ENCODE results near the gene STMND1. TPM values are rescaled to one million over a fixed set of nuclear protein-coding genes. Genes with fewer than 3 reads are reported as not detected.
"Not testable (repeated sequence)": the region's sequence is repeated elsewhere in the genome, so short reads cannot be mapped to it uniquely, and the experiment has no call there.

STMND1 gene
- 1 to 10 TPM; 1.2 to 6.5 (median 4.4) TPM for polyA plus RNA-seq (ENCODE audit: insufficient read depth in 1 of 5, insufficient read length in 5 of 5, low replicate concordance in 1 of 5)
- long read RNA-seq, donor 1, partial matches to known transcripts: 5 of 8 reads
- long read RNA-seq, donor 1, other reads (novel, unspliced or antisense): 0 of 8 reads
- long read RNA-seq, donor 2: 0 reads
- long read RNA-seq, donor 3, partial matches to known transcripts: 0 of 1 reads
- long read RNA-seq, donor 3, other reads (novel, unspliced or antisense): 0 of 1 reads
- long read RNA-seq, donor 4, partial matches to known transcripts: 0 of 1 reads
- long read RNA-seq, donor 4, other reads (novel, unspliced or antisense): 0 of 1 reads
- long read RNA-seq, donor 5, partial matches to known transcripts: 0 of 2 reads
- long read RNA-seq, donor 5, other reads (novel, unspliced or antisense): 0 of 2 reads
- long read RNA-seq, donor 6, partial matches to known transcripts: 0 of 2 reads
- long read RNA-seq, donor 6, other reads (novel, unspliced or antisense): 0 of 2 reads
- long read RNA-seq, donor 7, partial matches to known transcripts: 0 of 1 reads
- long read RNA-seq, donor 7, other reads (novel, unspliced or antisense): 0 of 1 reads
- long read RNA-seq, donor 8: 0 reads

GRCh38 chr6:17101422-17102257 is at the start of gene STMND1:
Gene STMND1 (plus strand): TSS chr6:17102050. CDS start chr6:17102258, 208 bp downstream.
- peak; percentile 51 to 57 for DNase-seq

GRCh38 chr6:17054647-17055046 is 47.2 kb upstream of the STMND1 start:
- no peak for DNase-seq

- DNase-seq: no peak
Observed at GRCh38 chr6:17057322-17057721, 44.5 kb upstream of the STMND1 start.

GRCh38 chr6:17058550-17058949 is 43.3 kb upstream of the STMND1 start:
- no peak for DNase-seq

GRCh38 chr6:17059022-17059421 is 42.8 kb upstream of the STMND1 start:
- DNase-seq: no peak

GRCh38 chr6:17059850-17060249 is 42.0 kb upstream of the STMND1 start:
- no peak for DNase-seq

- no peak for DNase-seq
Observed at GRCh38 chr6:17061097-17061496, 40.8 kb upstream of the STMND1 start.

- no peak for DNase-seq
Observed at GRCh38 chr6:17062871-17063440, 38.9 kb upstream of the STMND1 start.

- DNase-seq: no peak
Observed at GRCh38 chr6:17064975-17065374, 36.9 kb upstream of the STMND1 start.

GRCh38 chr6:17066610-17067009 is 35.2 kb upstream of the STMND1 start:
- no peak for DNase-seq

- DNase-seq: not testable (repeated sequence)
Observed at GRCh38 chr6:17068972-17069371, 32.9 kb upstream of the STMND1 start.

- DNase-seq: not testable (repeated sequence)
Observed at GRCh38 chr6:17070400-17070799, 31.4 kb upstream of the STMND1 start.

- not testable (repeated sequence) for DNase-seq
Observed at GRCh38 chr6:17073596-17073995, 28.3 kb upstream of the STMND1 start.

GRCh38 chr6:17081273-17081672 is 20.6 kb upstream of the STMND1 start:
- no peak for DNase-seq

- DNase-seq: no peak
Observed at GRCh38 chr6:17081860-17082508, 19.9 kb upstream of the STMND1 start.

- no peak for DNase-seq
Observed at GRCh38 chr6:17083397-17083796, 18.5 kb upstream of the STMND1 start.

GRCh38 chr6:17086469-17086868 is 15.4 kb upstream of the STMND1 start:
- peak; percentile 48 to 72 for DNase-seq

- no peak for DNase-seq
Observed at GRCh38 chr6:17088091-17088611, 13.7 kb upstream of the STMND1 start.

GRCh38 chr6:17091122-17091521 is 10.7 kb upstream of the STMND1 start:
- DNase-seq: no peak

- no peak for DNase-seq
Observed at GRCh38 chr6:17093686-17094085, 8.2 kb upstream of the STMND1 start.

GRCh38 chr6:17096096-17096495 is 5.8 kb upstream of the STMND1 start:
- DNase-seq: no peak

All from right lung (tissue), 10 donors.